GM12892 (cell line): ENCODE measurements around the gene FAM200A.
"Not testable (repeated sequence)": the region's sequence is repeated elsewhere in the genome, so short reads cannot be mapped to it uniquely, and the experiment has no call there.

Experiments used
- POLR2A ChIP-seq: IDR thresholded peaks from 2 replicates; pipeline ENCODE4 v1.6.1; 2011; ENCODE audit warnings: low read depth, low read length, control low read depth
- POLR2AphosphoS5 ChIP-seq: IDR thresholded peaks from 2 replicates; pipeline ENCODE4 v1.6.1; 2011; ENCODE audit warnings: low read depth, low read length, control low read depth
- TAF1 ChIP-seq: IDR thresholded peaks from 2 replicates; pipeline ENCODE4 v1.6.1; 2011; ENCODE audit warnings: low read depth, mild to moderate bottlenecking, control low read depth, low read length, borderline replicate concordance

GRCh38 chr7:99501236-99501635, 50.7 kb downstream of the FAM200A start:
- not testable (repeated sequence) for TF ChIP-seq POLR2A, POLR2AphosphoS5, TAF1
